COR-L47 (cell line): ENCODE measurements around the gene ZNF784.

Experiments
- DNase-seq: peaks from one replicate; lab custom pipeline; 2025; lab: John Stamatoyannopoulos, UW

The ZNF784 gene

DNA sequence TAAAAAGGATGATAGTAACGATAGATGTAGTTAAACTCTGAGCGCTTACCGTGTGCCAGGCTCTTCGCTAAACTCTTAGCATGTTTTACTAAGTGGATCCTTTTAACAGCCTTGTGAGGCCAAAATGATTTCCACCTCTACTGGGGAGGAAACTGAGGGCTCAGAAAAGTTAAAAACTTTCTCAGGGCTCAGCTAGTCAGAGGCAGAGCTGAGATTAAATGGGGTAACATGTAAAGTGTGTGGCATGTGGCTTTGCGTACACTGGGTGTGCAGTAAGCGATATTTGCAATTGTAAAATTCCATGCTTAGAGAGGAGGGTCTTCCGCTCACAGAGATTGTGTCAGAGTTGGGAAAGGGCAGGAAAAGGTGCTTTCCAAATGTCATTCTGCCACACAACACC, 32.2 kb upstream of the ZNF784 start:
- no peak for DNase-seq

DNA sequence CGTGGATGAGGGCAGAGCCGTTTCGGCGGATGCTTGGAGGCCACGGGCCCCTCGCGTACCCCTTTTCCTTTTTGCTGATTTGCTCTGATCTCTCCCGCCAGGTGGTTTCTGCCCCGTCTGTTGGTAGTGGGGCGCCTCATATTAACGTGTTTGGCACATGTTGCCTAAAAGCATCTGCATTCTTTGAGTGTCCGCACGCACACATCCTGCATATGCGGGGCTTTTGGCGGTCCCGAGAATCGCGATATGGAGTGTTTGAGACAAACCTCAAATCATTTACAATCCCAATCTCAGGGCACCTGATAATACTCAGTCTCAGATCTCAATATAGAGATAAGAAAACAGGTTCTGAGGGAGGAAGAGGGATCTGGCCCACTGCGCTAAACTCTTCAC, 31.3 kb upstream of the ZNF784 start:
- DNase-seq, result no peak

DNA sequence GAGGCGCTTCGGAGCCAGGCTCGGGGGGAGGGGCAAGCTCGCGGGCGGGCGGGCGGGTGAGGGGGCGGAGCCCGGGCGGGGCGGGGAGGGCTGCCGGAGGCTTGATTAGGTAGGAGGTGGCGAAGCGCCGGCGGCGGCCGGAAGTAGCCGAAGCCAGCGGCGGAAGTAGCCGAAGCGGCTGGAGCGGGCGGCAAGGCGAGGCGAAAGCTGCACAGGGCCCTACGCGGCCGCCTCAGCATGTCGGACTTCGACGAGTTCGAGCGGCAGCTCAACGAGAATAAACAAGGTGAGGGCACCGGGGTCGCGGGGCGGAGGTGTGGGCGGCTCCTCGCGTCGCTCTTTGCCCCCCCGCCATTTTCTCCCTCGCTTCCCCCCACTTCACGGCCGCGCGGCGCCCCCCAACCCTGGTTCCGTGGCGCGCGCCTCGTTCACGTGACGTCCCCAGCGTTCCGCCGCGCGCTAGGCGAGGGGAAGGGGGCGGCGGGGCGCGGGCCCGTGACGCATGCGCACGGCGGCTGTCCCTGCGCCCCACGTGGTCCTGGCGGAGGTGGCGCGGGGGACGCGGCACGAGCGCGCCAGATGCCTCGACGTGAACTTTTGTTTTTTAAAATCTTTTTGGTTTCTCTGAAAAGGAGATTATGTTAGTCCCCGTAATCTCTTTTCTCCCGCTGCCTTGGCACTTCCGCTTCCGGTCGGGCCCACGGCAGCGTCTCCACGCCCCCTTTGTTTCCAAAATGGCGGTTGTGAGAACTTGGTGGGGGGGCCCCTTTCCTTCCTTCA, 30.7 kb upstream of the ZNF784 start, which contains the start of gene U2AF2:
U2AF2 (plus strand) TSS at position 168 of the 780 bp plus-strand sequence; CDS start at position 238, 70 bp downstream.
- DNase-seq, result peak; percentile 80

DNA sequence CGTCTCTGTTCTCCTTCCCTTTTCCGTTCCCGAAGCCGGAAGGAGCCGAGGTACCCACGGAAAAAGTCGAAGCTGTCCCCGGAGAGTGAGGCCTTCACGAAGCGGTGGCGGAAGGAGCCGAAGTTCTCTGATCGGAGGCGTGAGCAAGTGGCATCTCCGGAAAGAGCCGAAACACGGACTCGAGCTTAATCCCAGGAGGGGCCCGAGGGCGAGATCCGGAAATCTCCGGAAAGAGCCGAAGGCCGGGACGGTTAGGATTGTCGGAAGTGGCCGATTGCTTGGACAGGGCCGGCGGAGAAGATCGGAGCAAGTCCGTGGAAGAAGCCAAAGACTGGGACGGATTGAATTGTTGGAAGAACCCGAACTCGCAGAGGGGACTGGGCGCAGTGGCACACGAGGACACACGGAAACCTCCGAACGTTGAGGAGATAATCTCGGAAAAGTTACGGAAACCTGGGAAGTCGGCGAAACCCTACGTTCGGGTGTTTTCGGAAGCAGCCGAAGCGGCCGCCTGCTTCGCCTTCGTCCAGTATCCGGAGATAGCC, 30.0 kb upstream of the ZNF784 start:
- peak; percentile 99 for DNase-seq

DNA sequence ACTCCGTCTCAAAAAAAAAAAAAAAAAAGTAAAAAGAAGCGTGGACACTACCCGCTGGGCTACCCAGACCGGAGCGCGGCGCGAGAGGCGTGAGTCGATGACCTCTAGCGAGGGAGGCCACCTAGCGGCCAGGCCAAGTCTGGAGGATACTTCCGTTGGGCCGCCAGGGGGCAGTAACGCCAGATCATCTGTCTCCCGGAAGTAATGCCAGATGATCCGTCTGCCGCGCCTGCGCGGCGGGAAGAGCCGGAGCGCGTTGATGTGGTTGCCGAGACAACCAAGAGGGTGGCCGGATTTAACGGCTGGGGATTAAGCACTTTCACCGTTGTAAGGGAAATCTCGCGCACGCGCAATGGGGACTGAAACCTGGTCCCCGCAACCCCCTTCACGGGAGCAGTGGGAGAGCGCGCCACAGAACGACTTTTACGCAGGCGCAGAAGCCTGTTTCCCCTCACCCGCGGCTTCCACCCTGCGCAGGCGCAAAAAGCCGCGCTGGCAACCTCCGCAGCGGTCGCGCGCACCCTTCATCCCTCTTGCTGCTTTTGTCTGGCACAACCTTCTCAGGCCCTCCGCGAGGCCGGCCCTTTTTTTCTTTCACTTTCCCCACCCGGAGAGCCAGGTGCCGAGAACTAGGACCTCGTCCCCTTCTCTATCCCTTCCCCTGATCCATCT, 29.4 kb upstream of the ZNF784 start:
- peak; percentile 99 for DNase-seq

DNA sequence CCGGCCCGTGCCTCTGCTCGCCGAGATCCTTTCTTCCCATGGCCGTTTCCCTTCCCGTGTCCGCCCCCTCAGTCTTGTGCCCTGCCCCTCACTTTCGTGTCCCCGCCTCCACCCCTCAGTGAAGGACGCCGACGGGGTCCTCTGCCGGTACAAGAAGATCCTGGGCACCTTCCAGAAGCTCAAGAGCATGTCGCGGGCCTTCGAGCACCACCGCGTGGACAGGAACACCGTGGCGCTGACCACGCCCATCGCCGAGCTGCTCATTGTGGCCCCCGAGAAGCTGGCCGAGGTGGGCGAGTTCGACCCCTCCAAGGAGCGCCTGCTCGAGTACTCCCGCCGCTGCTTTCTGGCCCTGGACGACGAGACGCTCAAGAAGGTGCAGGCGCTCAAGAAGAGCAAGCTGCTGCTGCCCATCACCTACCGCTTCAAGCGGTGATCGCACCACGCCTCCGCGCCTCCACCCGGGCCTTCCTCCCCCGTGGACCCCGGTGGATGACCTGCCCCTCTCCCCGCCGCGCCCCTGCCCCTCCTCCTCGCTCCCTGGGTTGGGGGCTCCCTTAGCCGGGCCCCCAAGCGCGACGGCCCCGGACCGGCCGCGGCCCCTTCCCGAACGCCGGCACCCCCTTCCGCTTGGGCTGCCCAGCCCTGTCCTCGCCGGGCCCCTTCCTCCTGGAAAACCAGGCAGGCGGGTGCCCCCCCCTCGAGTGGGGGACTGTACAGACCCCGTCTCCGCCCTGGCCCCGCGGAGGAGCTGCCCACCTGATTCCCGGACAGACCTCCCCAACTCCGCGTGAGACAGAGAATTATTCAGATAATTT, 28.2 kb upstream of the ZNF784 start:
- no peak for DNase-seq

DNA sequence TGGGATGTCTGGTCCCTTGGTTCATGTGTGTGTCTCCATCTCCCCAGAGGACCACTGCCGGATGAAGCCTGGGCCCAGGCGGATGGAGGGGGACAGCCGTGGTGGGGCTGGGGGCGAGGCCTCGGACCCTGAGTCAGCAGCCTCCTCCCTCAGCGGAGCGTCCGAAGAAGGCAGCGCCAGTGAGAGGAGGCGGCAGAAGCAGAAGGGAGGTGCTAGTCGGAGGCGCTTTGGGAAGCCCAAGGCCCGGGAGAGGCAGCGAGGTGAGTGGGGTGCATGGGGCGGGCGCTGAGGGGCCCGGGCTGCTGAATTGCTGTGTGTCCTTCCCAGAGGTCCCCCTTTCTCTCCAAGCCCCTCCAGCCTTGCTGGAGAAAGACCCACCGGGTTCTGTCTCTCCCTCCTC, 26.9 kb upstream of the ZNF784 start:
- no peak for DNase-seq

DNA sequence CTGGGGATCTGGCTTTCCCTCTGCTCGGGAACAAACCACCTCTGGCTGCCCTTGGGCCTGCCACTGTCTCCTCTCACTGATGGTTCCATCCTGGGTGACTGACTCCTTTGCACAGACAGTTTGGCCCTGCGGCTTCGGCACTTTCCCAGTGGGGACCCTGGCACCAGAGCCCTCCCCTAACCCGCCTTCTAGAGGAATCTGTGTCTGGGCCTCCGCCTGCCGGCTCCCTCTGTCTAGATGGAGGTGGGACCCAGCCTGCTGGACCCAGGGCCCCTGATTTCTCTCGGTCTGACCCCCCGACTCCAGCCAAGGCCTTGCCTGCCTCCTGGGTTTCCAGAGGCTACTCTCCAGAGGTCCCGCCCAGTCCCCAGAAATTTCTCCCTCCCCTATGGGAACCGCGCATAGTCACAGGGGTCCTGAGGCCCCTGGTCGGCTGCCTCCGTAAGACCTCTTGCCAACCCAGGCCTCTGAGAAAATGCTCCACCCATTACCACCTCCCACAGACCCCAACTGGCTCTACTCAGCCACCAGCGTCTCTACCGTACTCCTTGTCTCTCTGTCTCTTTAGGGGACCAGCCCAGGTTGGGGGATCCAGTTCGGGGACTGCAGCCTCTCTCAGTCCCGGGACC, 26.4 kb upstream of the ZNF784 start:
- no peak for DNase-seq

DNA sequence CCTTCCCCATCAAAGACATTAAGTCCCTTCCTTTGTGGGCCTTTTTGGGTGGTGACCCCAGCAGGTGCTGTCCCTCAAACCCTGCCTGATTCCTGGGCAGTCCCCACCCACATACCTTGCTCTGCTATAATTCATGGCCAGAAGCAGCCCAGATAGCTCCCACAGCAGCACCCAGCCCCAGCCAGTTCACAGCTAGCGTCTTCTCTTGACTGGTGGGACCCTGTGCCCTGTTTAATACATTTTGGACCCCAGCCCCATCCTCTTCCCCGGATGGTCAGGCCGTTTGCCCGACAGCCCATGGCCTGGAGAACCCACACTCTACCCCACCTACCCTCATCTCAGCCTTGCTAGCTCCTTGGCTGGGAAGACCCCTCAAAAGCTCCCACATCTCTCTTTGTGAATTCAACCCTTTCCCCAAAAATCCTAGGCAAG, 25.8 kb upstream of the ZNF784 start:
- no peak for DNase-seq

DNA sequence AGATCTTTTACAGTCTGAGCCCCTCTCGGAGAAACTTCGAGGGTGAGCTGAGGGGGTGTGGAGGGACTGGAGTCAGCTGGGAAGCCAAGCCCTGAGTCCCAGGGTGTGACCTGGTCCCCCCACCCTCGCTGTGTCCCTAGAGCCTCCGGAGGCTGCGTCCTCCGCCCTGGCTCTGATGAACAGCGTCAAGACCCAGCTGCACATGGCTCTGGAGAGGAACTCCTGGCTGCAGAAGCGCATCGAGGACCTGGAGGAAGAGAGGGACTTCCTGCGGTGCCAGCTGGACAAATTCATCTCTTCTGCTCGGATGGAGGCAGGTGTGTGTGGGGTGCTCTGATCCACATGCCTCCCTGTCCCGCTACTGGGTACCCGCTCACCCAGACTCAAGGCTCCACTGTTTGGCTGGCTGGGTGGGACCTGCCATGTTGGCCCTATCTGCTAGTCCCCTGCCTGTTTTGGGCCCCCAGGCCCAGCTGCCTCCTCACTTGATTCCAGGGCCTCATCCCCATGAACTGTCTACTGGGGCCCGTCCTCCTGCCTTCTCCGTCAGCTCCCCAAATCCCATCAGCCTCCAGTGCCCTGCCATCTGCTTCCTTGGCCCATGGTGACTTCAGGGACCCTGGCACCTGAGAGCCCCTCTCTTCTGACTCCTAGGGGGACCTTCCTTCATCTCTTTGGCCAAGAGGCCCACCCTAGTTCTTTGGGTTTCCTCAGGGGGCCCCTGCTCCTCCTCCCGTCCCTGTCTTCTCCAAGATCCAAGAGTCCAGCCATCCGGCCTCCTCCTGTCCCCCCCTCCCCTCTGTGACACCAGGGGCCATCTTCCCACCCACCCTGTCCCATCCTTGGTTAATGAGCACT, 25.1 kb upstream of the ZNF784 start:
- DNase-seq, result no peak

DNA sequence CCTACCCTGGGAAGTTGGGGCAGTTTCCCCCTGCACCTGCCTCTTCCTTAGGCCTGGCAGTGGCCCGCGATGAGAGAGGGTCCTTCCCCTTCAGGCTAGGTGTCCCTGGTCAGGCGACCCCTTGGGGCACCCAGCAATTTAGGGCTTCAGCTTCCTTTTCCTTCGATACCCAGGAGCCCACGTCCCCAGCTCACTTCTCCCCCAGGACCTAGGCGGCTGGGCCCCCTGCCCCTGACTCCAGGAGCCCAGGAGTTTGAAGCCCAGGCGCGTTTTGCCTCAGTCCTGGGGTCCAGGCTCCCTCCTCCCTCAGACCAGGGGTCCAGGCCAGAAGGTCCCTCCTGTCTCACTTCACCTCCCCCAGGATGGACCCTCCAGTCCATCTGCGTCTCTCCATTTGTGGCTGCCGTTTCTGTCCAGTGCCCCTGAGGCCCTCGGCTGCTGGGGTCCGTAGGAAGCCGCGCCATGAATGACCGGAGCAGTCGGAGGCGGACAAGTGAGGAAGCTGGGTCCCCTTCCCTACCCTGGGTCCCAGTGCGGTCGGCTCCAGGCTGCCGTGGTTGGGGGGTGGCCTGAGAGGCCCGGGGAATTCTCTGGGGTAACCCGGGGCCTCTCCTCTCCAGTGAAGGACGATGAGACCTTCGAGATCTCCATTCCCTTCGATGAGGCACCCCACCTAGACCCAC, 24.4 kb upstream of the ZNF784 start:
- DNase-seq, result no peak

DNA sequence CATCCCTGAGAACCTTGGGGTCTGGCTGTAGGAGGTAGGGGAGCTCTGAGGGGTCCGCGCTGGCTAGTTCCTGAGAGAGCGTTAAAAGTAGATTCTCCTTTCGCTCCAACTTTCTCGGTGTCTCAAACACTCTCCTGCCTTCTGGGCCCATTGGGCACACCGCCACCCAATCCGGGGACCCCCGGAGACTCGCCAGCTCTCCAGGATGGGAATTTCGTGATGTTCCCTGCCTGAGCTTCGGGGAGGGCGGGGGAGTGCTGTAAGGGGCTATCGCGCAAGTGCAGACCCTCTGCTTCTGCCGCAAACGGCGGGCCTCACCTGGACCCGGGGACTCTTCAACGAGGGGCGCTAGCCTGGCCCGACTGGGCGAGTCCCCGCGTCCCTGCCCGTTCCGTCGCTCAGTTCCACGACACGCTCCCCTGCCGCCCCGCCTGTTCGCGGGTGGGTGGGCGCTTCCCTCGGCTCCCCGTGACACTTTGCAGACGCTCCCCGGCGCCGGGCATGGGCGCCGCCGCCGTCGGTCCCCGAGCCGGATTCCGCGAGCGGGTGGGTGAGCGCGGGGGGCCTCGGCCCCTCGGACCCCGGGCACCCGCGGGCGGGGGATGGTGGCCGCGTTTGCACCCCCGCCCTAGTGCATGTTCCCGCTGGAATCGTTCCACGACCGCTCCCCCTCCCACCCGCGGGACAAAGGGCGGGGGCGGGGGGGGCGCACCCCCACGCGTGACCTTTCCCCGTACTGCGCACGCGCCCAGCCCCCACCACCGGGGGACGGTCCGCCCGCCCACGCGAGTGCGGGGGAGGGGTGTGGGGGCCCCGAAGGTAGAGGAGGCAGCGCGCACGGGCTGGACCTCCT, 23.6 kb upstream of the ZNF784 start, which contains the start of gene CCDC106:
CCDC106 (plus strand) TSS at position 481 of the 853 bp plus-strand sequence. CDS start 835 bp downstream, outside the sequence.
- peak; percentile 62 for DNase-seq

DNA sequence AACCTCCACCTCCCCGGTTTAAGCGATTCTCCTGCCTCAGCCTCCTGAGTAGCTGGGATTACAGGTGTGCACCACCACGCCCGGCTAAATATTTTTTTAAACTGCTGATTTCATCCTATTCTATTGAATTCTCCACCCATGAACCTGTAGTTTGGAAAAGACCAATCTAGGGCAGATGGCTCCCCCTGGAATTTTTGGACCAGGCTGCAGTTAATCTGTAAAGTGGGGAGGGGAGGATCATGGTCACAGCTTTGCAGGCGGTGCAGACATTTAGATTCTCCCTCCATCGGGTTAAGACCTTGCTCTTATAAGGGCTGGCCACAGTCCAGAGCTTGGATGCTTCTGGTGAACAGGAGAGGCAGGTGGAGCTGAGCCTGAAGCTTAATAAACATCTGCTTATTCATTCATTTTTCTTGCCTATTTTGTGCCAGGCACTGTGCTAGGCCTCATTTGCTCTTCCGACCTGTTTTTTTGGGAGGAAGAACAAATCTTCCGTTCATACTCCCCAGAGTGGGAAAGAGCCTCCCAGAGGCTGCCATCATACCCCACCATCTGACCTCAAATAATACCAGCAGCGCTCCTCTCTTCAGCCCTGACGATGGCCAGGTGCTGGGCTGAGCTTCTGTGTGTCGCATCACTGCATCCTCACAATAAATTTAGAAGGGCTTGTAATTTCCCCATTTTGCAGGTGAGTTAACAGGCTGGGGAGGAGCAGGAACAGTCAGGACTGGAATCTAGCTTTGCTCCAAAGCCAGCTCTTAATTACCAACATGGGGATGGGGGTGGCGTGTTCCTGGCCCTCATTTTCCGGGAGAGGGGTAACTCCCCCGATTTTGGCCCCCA, 22.7 kb upstream of the ZNF784 start:
- no peak for DNase-seq

DNA sequence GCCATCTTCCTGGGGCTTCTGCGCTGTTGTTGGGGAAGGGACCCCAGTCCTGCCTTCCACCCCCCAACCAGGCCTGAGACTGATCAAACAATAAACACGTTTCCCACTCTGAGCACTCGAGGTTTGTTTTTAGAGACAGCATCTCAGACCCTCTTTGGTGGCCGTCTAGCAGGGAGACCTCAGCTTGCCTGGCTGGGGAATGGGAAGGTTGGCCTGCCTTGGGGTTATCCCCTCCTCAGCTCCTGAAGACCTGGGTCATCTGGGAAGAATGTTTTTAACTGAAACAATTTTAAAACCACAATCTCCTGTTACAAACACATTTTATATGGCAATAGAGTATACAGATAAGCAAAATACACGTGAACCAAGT, 21.1 kb upstream of the ZNF784 start:
- DNase-seq, result no peak

DNA sequence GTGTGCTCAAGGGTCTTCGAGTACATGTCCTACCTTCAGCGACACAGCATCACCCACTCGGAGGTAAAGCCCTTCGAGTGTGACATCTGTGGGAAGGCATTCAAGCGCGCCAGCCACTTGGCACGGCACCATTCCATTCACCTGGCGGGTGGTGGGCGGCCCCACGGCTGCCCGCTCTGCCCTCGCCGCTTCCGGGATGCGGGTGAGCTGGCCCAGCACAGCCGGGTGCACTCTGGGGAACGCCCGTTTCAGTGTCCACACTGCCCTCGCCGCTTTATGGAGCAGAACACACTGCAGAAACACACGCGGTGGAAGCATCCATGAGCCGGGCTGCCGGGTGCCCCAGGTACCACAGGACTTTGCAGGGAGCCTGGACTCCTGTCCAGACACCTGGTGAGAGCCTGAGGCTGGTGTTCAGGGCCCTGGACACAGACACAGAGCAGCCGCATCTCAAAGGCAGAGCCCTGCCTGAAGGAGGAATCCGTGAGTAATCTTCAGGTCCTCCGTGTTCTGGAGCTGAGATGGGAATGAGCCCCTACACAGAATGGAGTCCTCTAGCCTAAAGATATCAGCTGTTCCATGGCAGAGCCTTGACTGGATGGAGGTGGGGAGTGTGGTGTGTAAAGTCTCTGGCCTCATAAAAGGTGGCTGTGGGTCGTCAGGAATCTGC, 20.6 kb upstream of the ZNF784 start:
- no peak for DNase-seq

DNA sequence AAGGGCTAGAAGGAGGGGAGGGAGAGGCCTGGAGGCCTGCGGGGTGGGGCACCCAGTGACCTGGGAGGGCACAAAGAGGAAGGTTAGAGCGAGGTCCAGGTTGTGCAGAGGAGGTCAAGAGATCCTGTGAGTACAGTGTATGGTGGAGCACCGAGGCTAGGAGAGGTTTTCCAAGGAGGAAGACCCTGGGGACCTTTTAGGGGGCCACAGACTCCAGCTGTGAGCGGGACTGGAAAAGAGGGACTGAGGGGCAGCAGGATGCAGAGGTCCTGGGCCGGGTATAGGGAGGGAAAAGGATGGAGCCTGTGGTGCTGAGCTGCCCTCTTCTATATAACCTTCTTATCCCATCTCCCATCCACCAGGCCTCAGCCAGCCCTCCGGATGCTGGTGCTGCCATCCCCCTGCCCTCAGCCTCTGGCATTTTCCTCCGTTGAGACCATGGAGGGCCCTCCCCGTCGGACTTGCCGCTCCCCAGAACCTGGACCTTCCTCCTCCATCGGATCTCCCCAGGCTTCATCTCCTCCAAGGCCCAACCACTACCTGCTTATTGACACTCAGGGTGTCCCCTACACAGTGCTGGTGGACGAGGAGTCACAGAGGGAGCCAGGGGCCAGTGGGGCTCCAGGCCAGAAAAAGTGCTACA, 19.9 kb upstream of the ZNF784 start:
- DNase-seq, result no peak

DNA sequence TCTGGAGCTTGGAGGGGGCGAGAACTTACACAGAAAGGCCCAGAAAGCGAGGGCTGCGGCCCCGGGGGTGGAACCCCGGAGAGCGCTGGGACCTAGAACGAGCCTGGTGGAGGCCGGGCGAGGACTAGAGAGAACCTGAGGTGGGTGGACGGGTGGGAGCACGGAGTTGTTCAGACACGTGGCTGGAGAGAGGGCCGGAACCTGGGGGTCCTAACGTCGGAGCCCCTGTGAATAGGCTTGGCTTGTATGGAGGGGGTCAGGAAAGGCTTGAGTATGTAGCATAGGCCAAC, 19.5 kb upstream of the ZNF784 start:
- DNase-seq, result no peak
